Measurements from ENCODE around the gene TEAD3.
A peak's percentile ranks its signal among the peaks of the same experiment; 100 is the strongest.

TEAD3 gene

DNA sequence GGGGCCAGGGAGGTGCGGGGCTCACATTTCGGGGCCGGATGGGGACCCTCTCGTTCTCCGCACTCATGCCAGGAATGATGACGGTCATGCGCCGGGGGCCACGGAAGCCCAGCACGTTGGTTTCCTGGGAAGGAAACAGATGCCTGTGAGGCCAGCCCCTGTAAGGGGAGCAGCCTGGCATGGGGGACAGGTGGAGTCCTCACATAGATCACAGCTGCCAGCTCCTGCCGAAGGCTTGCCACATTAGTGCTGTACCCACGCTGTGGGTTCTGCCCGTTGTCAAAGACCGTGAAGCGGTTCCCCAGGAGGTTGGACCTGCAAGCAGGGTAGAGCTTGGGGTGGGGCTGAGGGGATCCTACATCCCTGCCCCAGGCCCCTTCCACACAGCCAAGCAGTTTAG lies 6.7 kb upstream of the TEAD3 start:
- H3K4me3 ChIP-seq (replicated peaks; ENCODE audit: low read depth, low read length): no peak overlapping the region
- TF ChIP-seq, protein P1, sequence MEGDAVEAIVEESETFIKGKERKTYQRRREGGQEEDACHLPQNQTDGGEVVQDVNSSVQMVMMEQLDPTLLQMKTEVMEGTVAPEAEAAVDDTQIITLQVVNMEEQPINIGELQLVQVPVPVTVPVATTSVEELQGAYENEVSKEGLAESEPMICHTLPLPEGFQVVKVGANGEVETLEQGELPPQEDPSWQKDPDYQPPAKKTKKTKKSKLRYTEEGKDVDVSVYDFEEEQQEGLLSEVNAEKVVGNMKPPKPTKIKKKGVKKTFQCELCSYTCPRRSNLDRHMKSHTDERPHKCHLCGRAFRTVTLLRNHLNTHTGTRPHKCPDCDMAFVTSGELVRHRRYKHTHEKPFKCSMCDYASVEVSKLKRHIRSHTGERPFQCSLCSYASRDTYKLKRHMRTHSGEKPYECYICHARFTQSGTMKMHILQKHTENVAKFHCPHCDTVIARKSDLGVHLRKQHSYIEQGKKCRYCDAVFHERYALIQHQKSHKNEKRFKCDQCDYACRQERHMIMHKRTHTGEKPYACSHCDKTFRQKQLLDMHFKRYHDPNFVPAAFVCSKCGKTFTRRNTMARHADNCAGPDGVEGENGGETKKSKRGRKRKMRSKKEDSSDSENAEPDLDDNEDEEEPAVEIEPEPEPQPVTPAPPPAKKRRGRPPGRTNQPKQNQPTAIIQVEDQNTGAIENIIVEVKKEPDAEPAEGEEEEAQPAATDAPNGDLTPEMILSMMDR (IDR thresholded peaks at IDR 0.05; ENCODE audit: low read length, missing control alignments): no peak
- no peak for DNase-seq (ENCODE audit: low read depth)

DNA sequence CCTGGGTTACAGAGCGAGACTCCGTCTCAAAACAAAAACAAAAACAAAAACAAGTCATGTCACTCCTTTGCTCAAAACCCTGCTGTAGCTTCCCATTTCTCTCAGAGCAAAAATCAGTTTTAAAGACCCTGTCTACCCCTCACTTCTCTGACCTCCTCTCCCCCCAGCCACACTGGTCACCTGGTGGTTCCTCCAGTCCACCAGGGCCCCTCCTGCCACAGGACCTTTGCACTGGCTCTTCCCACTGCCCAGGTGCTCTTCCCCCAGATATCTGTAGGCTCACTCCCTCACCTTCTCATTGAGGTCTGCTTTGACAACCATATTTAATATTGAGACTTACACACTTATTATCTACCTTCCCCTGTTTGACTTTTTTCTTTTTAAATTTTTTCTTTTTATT lies 4.9 kb upstream of the TEAD3 start:
- no peak overlapping the region for H3K4me3 ChIP-seq (replicated peaks; ENCODE audit: low read depth, low read length)
- TF ChIP-seq, protein P1 (IDR thresholded peaks at IDR 0.05; ENCODE audit: low read length, missing control alignments): no peak
- DNase-seq (ENCODE audit: low read depth): no peak

DNA sequence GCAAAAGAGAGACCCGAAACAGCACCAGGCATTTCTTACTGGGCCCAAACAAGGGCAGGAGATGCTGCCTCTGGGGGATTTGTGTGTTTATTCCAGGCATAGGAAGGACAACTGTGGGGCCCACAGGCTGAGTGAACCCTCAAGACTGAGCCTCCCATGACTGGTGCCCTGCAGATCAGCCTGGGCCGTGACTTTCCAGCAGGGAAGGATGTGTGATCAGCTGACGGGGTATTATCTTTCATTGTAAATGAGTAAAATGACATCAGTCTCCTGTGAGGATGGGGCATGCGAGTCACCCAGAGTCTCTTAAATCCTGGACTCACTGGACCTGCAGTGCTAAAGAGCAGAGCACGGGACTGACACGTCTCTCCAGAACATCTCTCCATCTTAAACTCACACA lies 3.9 kb upstream of the TEAD3 start:
- TF ChIP-seq, protein P1 (IDR thresholded peaks at IDR 0.05; ENCODE audit: low read length, missing control alignments): no peak
- no peak overlapping the region for H3K4me3 ChIP-seq (replicated peaks; ENCODE audit: low read depth, low read length)

DNA sequence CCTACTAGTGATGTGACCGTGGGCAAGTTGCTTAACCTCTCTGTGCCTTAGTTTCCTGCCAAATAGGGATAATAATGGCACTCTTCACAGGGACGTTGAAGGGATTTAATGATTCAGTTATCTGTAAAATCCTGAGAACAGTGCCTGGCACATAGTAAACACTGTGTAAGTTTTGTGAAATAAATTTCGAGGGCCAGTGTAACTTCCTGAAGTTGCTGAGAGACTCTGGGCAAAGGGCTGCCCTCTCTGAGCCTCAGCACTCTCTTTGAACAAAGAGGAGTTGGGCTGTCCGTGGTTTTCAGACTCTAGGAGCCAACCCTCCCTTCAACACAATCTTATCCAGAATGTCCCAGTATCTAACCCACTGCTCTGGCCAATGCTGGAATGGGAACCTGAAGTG lies 2.5 kb upstream of the TEAD3 start:
- TF ChIP-seq, protein P1 (IDR thresholded peaks at IDR 0.05; ENCODE audit: low read length, missing control alignments): no peak
- no peak overlapping the region for H3K4me3 ChIP-seq (replicated peaks; ENCODE audit: low read depth, low read length)
- no peak for DNase-seq (ENCODE audit: low read depth)

More for the DNA sequence above, 3.9 kb upstream of the TEAD3 start:
- peak; percentile 28 for DNase-seq (ENCODE audit: low read depth)

DNA sequence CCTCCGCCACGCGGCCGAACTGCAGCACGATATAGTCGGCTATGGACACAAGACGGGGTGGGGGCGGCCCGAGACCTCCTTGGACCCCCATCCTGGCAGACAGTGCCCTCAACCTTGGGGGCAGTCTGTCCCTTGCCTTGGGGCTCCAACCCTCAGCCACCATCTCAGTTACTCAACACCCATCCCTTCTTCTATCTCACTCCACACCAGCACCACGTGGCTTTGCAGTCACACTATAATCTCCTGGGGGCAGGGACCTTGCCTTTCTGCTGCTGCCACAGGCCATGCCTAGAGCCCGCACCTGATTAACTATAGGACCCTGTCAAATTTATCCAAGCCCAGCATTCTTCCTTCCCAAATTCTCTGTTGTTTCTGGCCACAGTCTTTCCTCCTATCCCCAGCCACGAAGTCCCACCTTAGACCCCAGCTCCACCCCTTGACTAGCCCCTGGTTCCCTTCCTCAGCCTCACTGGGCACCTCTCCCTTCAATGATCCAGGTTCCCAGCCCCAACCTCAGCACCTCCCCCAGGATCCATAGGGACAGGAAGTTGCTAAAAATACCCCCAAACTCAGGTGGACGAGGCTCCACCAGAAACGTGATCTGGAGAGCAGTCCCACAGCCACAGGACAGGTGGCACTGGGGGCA lies 1.7 kb upstream of the TEAD3 start:
- peak overlapping the region; percentile 71 for H3K4me3 ChIP-seq (replicated peaks; ENCODE audit: low read depth, low read length)
- TF ChIP-seq, protein P1 (IDR thresholded peaks at IDR 0.05; ENCODE audit: low read length, missing control alignments): no peak
- no peak for DNase-seq (ENCODE audit: low read depth)

DNA sequence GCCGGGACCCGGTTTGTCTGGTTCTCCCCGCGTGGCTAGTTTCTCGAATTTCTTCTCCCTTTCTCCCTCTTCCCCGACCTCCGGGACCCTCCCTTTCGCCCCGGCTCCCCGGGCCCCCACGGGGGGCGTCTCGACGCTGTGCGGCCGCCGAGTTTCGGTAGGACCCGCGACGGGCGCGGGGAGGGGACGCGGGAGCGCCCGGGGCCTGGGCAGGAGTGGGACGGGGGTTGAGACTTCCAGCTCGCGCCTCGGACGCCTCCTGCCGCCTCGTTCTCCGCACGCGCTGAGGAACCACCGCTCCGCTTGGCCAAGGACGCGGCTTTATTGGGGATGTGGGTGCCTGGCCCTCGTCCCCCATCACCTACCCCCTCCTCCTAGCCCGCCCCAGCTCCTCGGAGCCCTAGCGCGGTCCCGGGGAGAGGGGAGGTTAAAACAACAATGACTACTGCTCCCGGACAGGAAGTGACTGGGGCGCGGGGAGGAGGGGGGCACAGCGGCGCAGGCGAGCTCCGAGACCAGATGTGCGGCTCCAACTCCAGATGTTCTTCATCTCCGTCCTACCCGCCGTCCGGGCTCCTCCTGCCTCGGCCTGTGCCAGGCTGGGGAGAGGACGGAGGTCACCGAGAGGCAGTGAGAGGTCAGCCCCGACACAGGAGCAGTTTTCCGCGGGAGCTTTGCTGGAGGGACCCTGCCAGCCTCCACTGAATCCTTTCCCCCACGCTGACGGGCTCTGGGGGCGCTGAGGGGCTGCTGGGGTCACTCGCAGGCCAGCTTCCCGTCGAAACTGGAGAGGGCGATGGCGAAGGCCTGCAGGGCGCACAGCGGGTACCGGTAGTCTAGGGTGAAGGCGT lies 917 bp upstream of the TEAD3 start:
- TF ChIP-seq, protein P1 (IDR thresholded peaks at IDR 0.05; ENCODE audit: low read length, missing control alignments): no peak
- peak overlapping the region; percentile 71 for H3K4me3 ChIP-seq (replicated peaks; ENCODE audit: low read depth, low read length)
- peak; percentile 86 for DNase-seq (ENCODE audit: low read depth)
